ENCODE measurements around the gene STOML1. TPM values are rescaled to one million over a fixed set of nuclear protein-coding genes. Genes with fewer than 3 reads are reported as not detected.
"Not testable (repeated sequence)": the region's sequence is repeated elsewhere in the genome, so short reads cannot be mapped to it uniquely, and the experiment has no call there.

Gene STOML1
- total RNA-seq, 1 donor from 2014 or later: 18.5 TPM

- no peak for DNase-seq (ENCODE audit: low spot score)
Measured at GRCh38 chr15:73988445-73988969, 3.6 kb downstream of the STOML1 start.

- DNase-seq (ENCODE audit: low spot score): no peak
Measured at GRCh38 chr15:73987681-73988444, 4.2 kb downstream of the STOML1 start.

GRCh38 chr15:73987250-73987649 is 4.8 kb downstream of the STOML1 start:
- no peak for DNase-seq (ENCODE audit: low spot score)

- DNase-seq (ENCODE audit: low spot score): no peak
Measured at GRCh38 chr15:73986776-73987056, 5.4 kb downstream of the STOML1 start.

GRCh38 chr15:73986055-73986775 is 5.9 kb downstream of the STOML1 start:
- DNase-seq (ENCODE audit: low spot score): peak; percentile 52

GRCh38 chr15:73985101-73985873 is 6.8 kb downstream of the STOML1 start:
- DNase-seq (ENCODE audit: low spot score): no peak

GRCh38 chr15:73984208-73984979 is 7.7 kb downstream of the STOML1 start:
- DNase-seq (ENCODE audit: low spot score): peak; percentile 47

GRCh38 chr15:73983773-73984172 is 8.3 kb downstream of the STOML1 start:
- DNase-seq (ENCODE audit: low spot score): no peak

GRCh38 chr15:73983211-73983727 is 8.8 kb downstream of the STOML1 start:
- peak; percentile 91 for DNase-seq (ENCODE audit: low spot score)

- peak; percentile 98 for DNase-seq (ENCODE audit: low spot score)
Measured at GRCh38 chr15:73982222-73982962, 9.7 kb downstream of the STOML1 start.

GRCh38 chr15:73981761-73982221 is 10.3 kb downstream of the STOML1 start:
- DNase-seq (ENCODE audit: low spot score): no peak

GRCh38 chr15:73979636-73980035 is 12.5 kb downstream of the STOML1 start:
- peak; percentile 68 for DNase-seq (ENCODE audit: low spot score)

- DNase-seq (ENCODE audit: low spot score): no peak
Measured at GRCh38 chr15:73978896-73979295, 13.2 kb downstream of the STOML1 start.

- DNase-seq (ENCODE audit: low spot score): not testable (repeated sequence)
Measured at GRCh38 chr15:73975440-73976125, 16.5 kb downstream of the STOML1 start.

- DNase-seq (ENCODE audit: low spot score): not testable (repeated sequence)
Measured at GRCh38 chr15:73973683-73974200, 18.4 kb downstream of the STOML1 start.

- peak; percentile 92 for DNase-seq (ENCODE audit: low spot score)
Measured at GRCh38 chr15:73972984-73973682, 19.0 kb downstream of the STOML1 start.

GRCh38 chr15:73969151-73969759 is 22.8 kb downstream of the STOML1 start:
- no peak for DNase-seq (ENCODE audit: low spot score)

- DNase-seq (ENCODE audit: low spot score): no peak
Measured at GRCh38 chr15:73968461-73968860, 23.6 kb downstream of the STOML1 start.

Measured in umbilical cord (tissue), 2 donors.